Osteocyte (in vitro differentiated cells): ENCODE data around the gene SERPINB7. TPM values are rescaled to one million over a fixed set of nuclear protein-coding genes. Genes with fewer than 3 reads are reported as not detected.

Source experiments
- DNase-seq: peaks from one replicate; pipeline ENCODE4 v3.0.0; 2021; ENCODE audit warnings: mixed read lengths; ENCODE audit not compliant: unreplicated experiment; ENCODE audit errors: extremely low spot score
- H3K27ac Mint-ChIP-seq: one replicate; pipeline ENCODE4 v1.8.0; 2021; ENCODE audit warnings: mild to moderate bottlenecking, mixed read lengths; ENCODE audit not compliant: unreplicated experiment
- H3K27me3 Mint-ChIP-seq: one replicate; pipeline ENCODE4 v1.8.0; 2021; ENCODE audit warnings: mixed read lengths; ENCODE audit not compliant: unreplicated experiment
- H3K36me3 Mint-ChIP-seq: one replicate; pipeline ENCODE4 v1.8.0; 2021; ENCODE audit warnings: mixed read lengths; ENCODE audit not compliant: unreplicated experiment
- H3K4me1 Mint-ChIP-seq: one replicate; pipeline ENCODE4 v1.8.0; 2021; ENCODE audit warnings: mixed read lengths; ENCODE audit not compliant: unreplicated experiment
- H3K4me3 Mint-ChIP-seq: one replicate; pipeline ENCODE4 v1.8.0; 2021; ENCODE audit warnings: mild to moderate bottlenecking, moderate library complexity, mixed read lengths; ENCODE audit not compliant: unreplicated experiment
- H3K9me3 Mint-ChIP-seq: one replicate; pipeline ENCODE4 v1.8.0; 2021; ENCODE audit warnings: mixed read lengths; ENCODE audit not compliant: unreplicated experiment
- CTCF ChIP-seq: fragments of 200-600 bp; sonication (generic); IDR thresholded peaks from 2 replicates; pipeline ENCODE4 v1.5.0; 2021; ENCODE audit warnings: antibody characterized with exemption, mild to moderate bottlenecking, moderate library complexity
- total RNA-seq: library from RNA; stranded (reverse); gene quantifications from 2 replicates; pipeline ENCODE4 v1.2.1, GENCODE V29; 2021

SERPINB7 gene
- total RNA-seq, 1 donor from 2014 or later: not detected

DNA sequence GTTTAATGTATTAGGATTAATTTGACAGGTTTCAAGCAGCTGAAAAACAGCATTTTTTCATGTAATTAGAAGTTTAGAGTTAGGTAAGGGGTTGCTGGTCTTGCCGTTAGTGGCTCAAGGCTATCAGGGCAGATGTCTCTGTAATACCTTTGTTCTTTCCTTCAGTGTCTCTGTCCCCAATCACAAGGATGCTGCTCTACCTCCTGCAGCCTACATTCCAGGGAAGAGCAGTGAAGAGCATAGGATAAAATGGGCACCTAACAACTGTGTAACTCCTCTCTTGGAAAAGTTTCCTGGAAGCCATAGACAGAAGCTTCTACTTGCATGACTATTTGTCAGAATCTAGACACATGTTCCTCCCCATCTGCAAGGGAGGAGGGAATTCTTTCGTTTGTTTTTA is 9.4 kb upstream of the SERPINB7 start:
- Mint-ChIP-seq H3K4me3 (no peak overlapping the region), H3K27ac (no peak overlapping the region), H3K27me3 (peaks cover 26% of the 10 kb centered on the region), H3K36me3 (no peaks in the 10 kb centered on the region), H3K4me1 (no peaks in the 10 kb centered on the region), H3K9me3 (no peaks in the 10 kb centered on the region)
- no peak for DNase-seq
- TF ChIP-seq CTCF: no peak

DNA sequence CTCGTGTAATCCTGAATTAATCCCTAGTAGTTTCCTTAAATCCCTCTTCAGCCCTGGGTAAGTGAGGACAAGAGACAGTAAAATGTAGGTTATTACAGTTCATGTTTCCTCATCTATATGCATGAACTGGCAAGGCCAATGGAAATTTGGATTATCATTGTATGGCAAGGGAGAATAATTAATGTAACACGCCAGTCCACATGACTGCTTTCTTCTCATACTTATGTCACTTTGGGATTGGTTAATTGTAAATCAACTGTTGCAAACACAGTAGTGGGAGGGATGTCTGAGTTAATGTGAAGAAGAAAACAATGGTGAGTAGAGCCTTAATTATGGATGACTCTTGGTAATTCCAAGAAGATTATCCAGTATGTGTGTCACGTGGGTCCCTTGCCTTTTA is 1.7 kb upstream of the SERPINB7 start:
- DNase-seq: no peak
- Mint-ChIP-seq H3K4me1 (peaks cover 2% of the 10 kb centered on the region), H3K9me3 (no peaks in the 10 kb centered on the region), H3K36me3 (no peaks in the 10 kb centered on the region), H3K27ac (no peak overlapping the region), H3K4me3 (no peak overlapping the region), H3K27me3 (peaks cover 13% of the 10 kb centered on the region)
- no peak for TF ChIP-seq CTCF

DNA sequence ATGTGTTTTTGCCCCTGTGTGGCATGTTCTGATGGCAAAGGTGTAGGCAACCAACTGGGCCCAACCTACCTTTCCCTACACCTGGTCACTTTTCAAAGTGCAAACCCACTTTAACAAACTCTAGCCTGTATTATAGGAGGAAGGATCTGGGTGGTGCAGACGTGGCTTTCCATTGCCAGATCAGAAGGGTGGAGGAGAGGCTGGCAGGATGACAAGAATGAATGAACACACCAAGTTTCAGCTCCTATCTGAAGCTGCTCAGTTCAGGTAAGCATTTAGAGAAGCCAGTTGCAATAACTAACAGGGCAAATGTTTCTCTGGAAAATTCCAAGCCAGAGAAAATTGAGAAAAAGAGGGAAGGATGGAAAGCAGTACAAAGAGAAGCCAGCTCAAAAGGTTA is 707 bp upstream of the SERPINB7 start:
- TF ChIP-seq CTCF: no peak
- H3K27me3 Mint-ChIP-seq: peaks cover 8% of the 10 kb centered on the region
- peaks cover 2% of the 10 kb centered on the region for H3K4me1 Mint-ChIP-seq
- no peak overlapping the region for H3K27ac Mint-ChIP-seq
- no peaks in the 10 kb centered on the region for H3K9me3 Mint-ChIP-seq
- no peak for DNase-seq
- no peaks in the 10 kb centered on the region for H3K36me3 Mint-ChIP-seq
- no peak overlapping the region for H3K4me3 Mint-ChIP-seq

GRCh38 chr18:63779386-63779785 is 4.2 kb downstream of the SERPINB7 start:
- no peak for TF ChIP-seq CTCF
- H3K4me1 Mint-ChIP-seq: no peaks in the 10 kb centered on the region
- peaks cover 3% of the 10 kb centered on the region for H3K27me3 Mint-ChIP-seq
- no peak for DNase-seq
- H3K36me3 Mint-ChIP-seq: no peaks in the 10 kb centered on the region
- H3K4me3 Mint-ChIP-seq: no peak overlapping the region
- H3K9me3 Mint-ChIP-seq: no peaks in the 10 kb centered on the region
- no peak overlapping the region for H3K27ac Mint-ChIP-seq

DNA sequence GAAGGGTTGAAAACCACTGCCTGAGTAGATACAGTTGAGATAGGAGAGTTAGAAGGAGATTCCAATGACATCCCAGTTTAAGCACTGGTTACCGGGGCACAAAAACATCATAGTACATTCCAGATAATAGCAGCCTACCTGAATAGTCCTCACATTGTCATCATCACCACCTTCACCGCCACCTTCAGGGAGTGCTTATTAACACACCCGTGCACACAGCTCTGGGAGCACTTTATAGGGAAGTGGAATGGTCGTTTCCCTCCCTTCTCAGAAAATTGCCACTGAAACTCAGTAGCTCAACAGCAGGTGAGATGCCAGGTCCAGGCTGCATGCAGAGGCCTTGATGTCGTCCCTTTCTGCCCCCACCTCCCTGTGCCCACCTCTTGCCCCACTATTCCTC is 8.2 kb downstream of the SERPINB7 start:
- no peak for TF ChIP-seq CTCF
- DNase-seq: no peak
- Mint-ChIP-seq H3K27ac (no peak overlapping the region), H3K4me3 (no peak overlapping the region), H3K4me1 (peaks cover 3% of the 10 kb centered on the region), H3K9me3 (no peaks in the 10 kb centered on the region), H3K36me3 (no peaks in the 10 kb centered on the region), H3K27me3 (peaks cover 3% of the 10 kb centered on the region)
